HCT116 (cell line): ENCODE data around the gene SP110.
"Not testable (repeated sequence)": the region's sequence is repeated elsewhere in the genome, so short reads cannot be mapped to it uniquely, and the experiment has no call there.

ENCODE experiments used
- CEBPB ChIP-seq: IDR thresholded peaks from 2 replicates; pipeline ENCODE4 v1.6.1; 2012; ENCODE audit warnings: low read depth
- EZH2 ChIP-seq: fragments of 200-600 bp; sonication (generic); IDR thresholded peaks from 2 replicates; pipeline ENCODE4 v1.6.1; 2017; ENCODE audit warnings: antibody characterized with exemption, mixed run types
- EZH2phosphoT487 ChIP-seq: fragments of 200-600 bp; IDR thresholded peaks from 2 replicates; pipeline ENCODE4 v1.6.1; 2018; ENCODE audit warnings: antibody characterized with exemption, borderline replicate concordance
- FOSL1 ChIP-seq: IDR thresholded peaks from 2 replicates; pipeline ENCODE4 v1.6.1; 2012; ENCODE audit warnings: low read depth
- JUND ChIP-seq: IDR thresholded peaks from 2 replicates; pipeline ENCODE4 v1.6.1; 2012
- POLR2A ChIP-seq: IDR thresholded peaks from 2 replicates; pipeline ENCODE4 v1.7.0; 2011; ENCODE audit warnings: borderline replicate concordance; ENCODE audit not compliant: insufficient read depth, insufficient read length; ENCODE audit errors: extremely low read depth
- POLR2AphosphoS5 ChIP-seq: IDR thresholded peaks from 2 replicates; pipeline ENCODE4 v1.6.1; 2011; ENCODE audit warnings: mild to moderate bottlenecking, low read depth, low read length, moderate library complexity
- RAD21 ChIP-seq: IDR thresholded peaks from 2 replicates; pipeline ENCODE4 v1.6.1; 2012; ENCODE audit warnings: low read depth, mild to moderate bottlenecking
- SP1 ChIP-seq: IDR thresholded peaks from 2 replicates; pipeline ENCODE4 v1.6.1; 2012; ENCODE audit warnings: low read depth
- TCF7L2 ChIP-seq: IDR thresholded peaks from 2 replicates; pipeline ENCODE4 v1.7.0; 2011; ENCODE audit warnings: borderline replicate concordance, inconsistent platforms; ENCODE audit not compliant: insufficient read depth, insufficient read length; ENCODE audit errors: extremely low read depth
- YY1 ChIP-seq: IDR thresholded peaks from 2 replicates; pipeline ENCODE4 v1.6.1; 2011; ENCODE audit warnings: low read length, low read depth, moderate library complexity, mild to moderate bottlenecking; ENCODE audit not compliant: insufficient replicate concordance; ENCODE audit errors: extremely low read depth
- TF ChIP-seq, protein P1 (sequence below), 3 experiments: fragments of 200-600 bp in 1 of 3; sonication (generic) in 1 of 3; IDR thresholded peaks in 2 of 3; conservative IDR thresholded peaks in 1 of 3; 2 replicates each; pipeline ENCODE4 v1.5.1; 2012 to 2017; ENCODE audit warnings: low read depth in 2 of 3, low read length in 2 of 3, antibody characterized with exemption in 1 of 3, borderline replicate concordance in 1 of 3, control low read depth in 1 of 3, mild to moderate bottlenecking in 1 of 3, mixed read lengths in 1 of 3, mixed run types in 1 of 3, moderate library complexity in 1 of 3; ENCODE audit not compliant: insufficient read depth in 1 of 3
- TF ChIP-seq, protein P2 (sequence below): IDR thresholded peaks from 2 replicates; pipeline ENCODE4 v1.6.1; 2012
- TF ChIP-seq, protein P3 (sequence below): IDR thresholded peaks from 2 replicates; pipeline ENCODE4 v1.6.1; 2012; ENCODE audit warnings: low read depth

DNA sequence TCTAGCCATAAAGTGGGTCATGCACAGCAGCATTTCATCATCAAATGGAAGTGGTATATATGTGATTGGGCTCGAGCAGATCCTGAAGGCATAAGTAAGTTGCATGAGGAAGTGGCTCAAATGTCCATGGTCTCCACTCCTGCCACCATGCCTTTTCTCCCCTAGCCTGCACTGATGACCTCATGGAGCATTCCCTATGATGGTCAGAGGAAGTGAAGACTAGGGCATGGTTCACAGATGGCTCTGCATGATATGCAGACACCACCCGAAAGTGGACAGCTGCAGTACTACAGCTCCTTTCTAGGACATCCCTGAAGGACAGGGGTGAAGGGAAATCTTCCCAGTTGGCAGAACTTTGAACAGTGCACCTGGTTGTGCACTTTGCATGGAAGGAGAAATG is 99.4 kb downstream of the SP110 start:
- not testable (repeated sequence) for TF ChIP-seq RAD21, EZH2phosphoT487, TCF7L2, SP1, EZH2, POLR2AphosphoS5, POLR2A, YY1, CEBPB, JUND, FOSL1
- TF ChIP-seq, protein P1, sequence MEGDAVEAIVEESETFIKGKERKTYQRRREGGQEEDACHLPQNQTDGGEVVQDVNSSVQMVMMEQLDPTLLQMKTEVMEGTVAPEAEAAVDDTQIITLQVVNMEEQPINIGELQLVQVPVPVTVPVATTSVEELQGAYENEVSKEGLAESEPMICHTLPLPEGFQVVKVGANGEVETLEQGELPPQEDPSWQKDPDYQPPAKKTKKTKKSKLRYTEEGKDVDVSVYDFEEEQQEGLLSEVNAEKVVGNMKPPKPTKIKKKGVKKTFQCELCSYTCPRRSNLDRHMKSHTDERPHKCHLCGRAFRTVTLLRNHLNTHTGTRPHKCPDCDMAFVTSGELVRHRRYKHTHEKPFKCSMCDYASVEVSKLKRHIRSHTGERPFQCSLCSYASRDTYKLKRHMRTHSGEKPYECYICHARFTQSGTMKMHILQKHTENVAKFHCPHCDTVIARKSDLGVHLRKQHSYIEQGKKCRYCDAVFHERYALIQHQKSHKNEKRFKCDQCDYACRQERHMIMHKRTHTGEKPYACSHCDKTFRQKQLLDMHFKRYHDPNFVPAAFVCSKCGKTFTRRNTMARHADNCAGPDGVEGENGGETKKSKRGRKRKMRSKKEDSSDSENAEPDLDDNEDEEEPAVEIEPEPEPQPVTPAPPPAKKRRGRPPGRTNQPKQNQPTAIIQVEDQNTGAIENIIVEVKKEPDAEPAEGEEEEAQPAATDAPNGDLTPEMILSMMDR (IDR thresholded peaks at IDR 0.05 in 2 of 3, conservative IDR thresholded peaks at IDR 0.05 in 1 of 3; ENCODE audit: borderline replicate concordance in 1 of 3, insufficient read depth in 1 of 3, low read depth in 2 of 3, low read length in 2 of 3) = not testable (repeated sequence)
- TF ChIP-seq, protein P2, sequence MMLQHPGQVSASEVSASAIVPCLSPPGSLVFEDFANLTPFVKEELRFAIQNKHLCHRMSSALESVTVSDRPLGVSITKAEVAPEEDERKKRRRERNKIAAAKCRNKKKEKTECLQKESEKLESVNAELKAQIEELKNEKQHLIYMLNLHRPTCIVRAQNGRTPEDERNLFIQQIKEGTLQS = not testable (repeated sequence)
- TF ChIP-seq, protein P3, sequence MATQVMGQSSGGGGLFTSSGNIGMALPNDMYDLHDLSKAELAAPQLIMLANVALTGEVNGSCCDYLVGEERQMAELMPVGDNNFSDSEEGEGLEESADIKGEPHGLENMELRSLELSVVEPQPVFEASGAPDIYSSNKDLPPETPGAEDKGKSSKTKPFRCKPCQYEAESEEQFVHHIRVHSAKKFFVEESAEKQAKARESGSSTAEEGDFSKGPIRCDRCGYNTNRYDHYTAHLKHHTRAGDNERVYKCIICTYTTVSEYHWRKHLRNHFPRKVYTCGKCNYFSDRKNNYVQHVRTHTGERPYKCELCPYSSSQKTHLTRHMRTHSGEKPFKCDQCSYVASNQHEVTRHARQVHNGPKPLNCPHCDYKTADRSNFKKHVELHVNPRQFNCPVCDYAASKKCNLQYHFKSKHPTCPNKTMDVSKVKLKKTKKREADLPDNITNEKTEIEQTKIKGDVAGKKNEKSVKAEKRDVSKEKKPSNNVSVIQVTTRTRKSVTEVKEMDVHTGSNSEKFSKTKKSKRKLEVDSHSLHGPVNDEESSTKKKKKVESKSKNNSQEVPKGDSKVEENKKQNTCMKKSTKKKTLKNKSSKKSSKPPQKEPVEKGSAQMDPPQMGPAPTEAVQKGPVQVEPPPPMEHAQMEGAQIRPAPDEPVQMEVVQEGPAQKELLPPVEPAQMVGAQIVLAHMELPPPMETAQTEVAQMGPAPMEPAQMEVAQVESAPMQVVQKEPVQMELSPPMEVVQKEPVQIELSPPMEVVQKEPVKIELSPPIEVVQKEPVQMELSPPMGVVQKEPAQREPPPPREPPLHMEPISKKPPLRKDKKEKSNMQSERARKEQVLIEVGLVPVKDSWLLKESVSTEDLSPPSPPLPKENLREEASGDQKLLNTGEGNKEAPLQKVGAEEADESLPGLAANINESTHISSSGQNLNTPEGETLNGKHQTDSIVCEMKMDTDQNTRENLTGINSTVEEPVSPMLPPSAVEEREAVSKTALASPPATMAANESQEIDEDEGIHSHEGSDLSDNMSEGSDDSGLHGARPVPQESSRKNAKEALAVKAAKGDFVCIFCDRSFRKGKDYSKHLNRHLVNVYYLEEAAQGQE = not testable (repeated sequence)
